GM12874 (cell line): ENCODE measurements around the gene BLCAP.

ENCODE experiments used
- TF ChIP-seq, protein P1 (sequence below): IDR thresholded peaks from 2 replicates; pipeline ENCODE4 v1.5.1; 2011; ENCODE audit warnings: low read depth, mild to moderate bottlenecking, control low read depth, low read length, moderate library complexity; ENCODE audit not compliant: insufficient read depth

BLCAP gene

DNA sequence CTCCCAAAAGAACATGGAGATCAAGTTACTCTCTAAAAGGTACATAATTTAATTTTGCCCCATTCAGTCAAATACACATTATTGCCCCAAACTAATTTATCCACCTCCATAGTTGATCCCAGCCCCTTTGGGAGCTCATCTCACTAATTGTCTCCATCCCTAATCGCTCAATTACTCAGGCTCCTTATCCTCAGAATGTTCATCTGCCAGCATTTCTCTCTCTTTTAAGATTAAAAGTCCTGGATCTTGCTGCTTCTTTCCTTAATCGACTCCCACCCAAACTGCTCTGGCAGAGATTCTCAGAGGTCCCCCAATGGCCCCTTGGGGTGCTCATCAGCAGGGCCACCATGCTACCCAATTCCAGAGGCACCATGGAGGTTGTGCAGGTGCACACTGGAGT lies 25.0 kb downstream of the BLCAP start:
- TF ChIP-seq, protein P1, sequence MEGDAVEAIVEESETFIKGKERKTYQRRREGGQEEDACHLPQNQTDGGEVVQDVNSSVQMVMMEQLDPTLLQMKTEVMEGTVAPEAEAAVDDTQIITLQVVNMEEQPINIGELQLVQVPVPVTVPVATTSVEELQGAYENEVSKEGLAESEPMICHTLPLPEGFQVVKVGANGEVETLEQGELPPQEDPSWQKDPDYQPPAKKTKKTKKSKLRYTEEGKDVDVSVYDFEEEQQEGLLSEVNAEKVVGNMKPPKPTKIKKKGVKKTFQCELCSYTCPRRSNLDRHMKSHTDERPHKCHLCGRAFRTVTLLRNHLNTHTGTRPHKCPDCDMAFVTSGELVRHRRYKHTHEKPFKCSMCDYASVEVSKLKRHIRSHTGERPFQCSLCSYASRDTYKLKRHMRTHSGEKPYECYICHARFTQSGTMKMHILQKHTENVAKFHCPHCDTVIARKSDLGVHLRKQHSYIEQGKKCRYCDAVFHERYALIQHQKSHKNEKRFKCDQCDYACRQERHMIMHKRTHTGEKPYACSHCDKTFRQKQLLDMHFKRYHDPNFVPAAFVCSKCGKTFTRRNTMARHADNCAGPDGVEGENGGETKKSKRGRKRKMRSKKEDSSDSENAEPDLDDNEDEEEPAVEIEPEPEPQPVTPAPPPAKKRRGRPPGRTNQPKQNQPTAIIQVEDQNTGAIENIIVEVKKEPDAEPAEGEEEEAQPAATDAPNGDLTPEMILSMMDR: no peak

DNA sequence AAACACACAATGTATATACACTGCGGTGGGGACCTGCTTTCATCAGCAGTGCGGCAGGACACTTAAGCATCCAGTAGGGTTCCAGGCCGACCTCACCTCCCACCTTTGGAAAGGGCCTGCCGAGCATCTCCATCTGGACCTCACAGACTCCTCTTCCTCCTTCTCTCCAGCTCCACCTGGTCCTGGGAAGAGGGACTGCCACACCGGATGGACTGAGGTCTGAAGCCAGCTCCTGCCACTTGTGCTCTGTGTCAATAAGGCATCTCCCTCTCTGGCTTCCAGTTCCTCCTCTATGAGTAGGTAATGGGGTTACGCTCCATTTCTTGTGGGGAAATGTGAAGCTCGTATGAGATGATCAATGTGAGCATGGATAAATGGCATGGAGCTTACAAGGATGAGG lies 25.7 kb downstream of the BLCAP start:
- TF ChIP-seq, protein P1: no peak

DNA sequence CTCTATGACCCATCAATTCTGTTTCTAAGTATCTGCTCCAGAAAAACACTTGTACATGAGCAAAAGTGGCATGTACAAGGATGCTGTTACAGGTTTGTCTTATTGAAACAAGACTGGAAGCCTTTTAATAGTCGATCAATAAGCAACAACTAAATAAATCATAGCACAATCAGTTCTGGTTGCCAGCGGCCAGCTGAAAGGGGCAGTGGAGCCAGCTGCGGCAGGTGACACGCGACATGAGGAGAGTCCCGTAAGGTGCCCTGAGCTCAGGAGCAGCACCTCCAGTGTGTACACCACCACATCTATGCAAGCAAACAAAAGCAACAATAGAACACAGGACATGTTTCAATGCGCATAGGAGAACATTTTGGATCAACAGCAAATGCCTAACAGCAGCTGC lies 27.4 kb downstream of the BLCAP start:
- TF ChIP-seq, protein P1: no peak

- TF ChIP-seq, protein P1: no peak
Measured at GRCh38 chr20:37498066-37498665, 29.5 kb downstream of the BLCAP start.

DNA sequence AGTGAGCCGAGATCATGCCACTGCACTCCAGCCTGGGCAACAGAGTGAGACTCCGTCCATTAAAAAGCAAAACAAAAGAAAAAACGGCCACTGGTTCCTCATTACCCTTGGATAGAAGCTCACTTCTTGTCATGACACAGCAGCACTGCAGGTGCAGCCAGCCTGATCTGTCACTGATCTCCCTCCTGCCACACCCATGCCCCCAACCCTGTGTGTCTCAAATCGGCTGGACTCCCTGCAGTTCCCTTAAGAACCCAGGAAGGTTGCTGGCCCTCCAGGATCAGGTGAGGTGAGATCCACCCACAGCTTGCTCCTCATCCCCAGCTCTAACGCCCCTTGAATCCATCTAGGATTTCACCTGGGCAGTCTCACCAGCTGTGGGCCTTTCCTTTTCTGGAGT lies 32.9 kb downstream of the BLCAP start:
- TF ChIP-seq, protein P1: no peak

- TF ChIP-seq, protein P1: no peak
Measured at GRCh38 chr20:37494301-37494700, 33.4 kb downstream of the BLCAP start.

GRCh38 chr20:37492945-37493344 lies 34.7 kb downstream of the BLCAP start:
- TF ChIP-seq, protein P1: no peak

- TF ChIP-seq, protein P1: no peak
Measured at GRCh38 chr20:37492096-37492625, 35.5 kb downstream of the BLCAP start.
